BE2C (cell line): ENCODE results near the gene PKD1L1.

Experiments
- DNase-seq: peaks from one replicate; pipeline ENCODE4 v3.0.0-alpha.2; 2020
- H3K27me3 ChIP-seq: fragments of 250-450 bp; sonication (Bioruptor Pico); 2 replicates; pipeline ENCODE4 v1.5.1; 2020; ENCODE audit warnings: mild to moderate bottlenecking
- H3K36me3 ChIP-seq: fragments of 250-450 bp; sonication (Bioruptor Pico); 2 replicates; pipeline ENCODE4 v1.5.1; 2020; ENCODE audit warnings: mild to moderate bottlenecking
- H3K4me1 ChIP-seq: fragments of 250-450 bp; sonication (Bioruptor Pico); 2 replicates; pipeline ENCODE4 v1.5.1; 2020
- H3K4me3 ChIP-seq: 2 replicates; pipeline ENCODE4 v1.5.1; 2011; ENCODE audit warnings: low read depth, low read length
- H3K9me3 ChIP-seq: fragments of 250-450 bp; sonication (Bioruptor Pico); 2 replicates; pipeline ENCODE4 v1.5.1; 2020
- TF ChIP-seq, protein P1 (sequence below): IDR thresholded peaks from 2 replicates; pipeline ENCODE4 v1.5.1; 2012; ENCODE audit warnings: mild to moderate bottlenecking, low read depth, low read length

PKD1L1 gene

GRCh38 chr7:47852330-47853245 is 95.7 kb downstream of the PKD1L1 start:
- no peaks in the 10 kb centered on the region for H3K4me1 ChIP-seq
- H3K4me3 ChIP-seq = no peak overlapping the region
- TF ChIP-seq, protein P1, sequence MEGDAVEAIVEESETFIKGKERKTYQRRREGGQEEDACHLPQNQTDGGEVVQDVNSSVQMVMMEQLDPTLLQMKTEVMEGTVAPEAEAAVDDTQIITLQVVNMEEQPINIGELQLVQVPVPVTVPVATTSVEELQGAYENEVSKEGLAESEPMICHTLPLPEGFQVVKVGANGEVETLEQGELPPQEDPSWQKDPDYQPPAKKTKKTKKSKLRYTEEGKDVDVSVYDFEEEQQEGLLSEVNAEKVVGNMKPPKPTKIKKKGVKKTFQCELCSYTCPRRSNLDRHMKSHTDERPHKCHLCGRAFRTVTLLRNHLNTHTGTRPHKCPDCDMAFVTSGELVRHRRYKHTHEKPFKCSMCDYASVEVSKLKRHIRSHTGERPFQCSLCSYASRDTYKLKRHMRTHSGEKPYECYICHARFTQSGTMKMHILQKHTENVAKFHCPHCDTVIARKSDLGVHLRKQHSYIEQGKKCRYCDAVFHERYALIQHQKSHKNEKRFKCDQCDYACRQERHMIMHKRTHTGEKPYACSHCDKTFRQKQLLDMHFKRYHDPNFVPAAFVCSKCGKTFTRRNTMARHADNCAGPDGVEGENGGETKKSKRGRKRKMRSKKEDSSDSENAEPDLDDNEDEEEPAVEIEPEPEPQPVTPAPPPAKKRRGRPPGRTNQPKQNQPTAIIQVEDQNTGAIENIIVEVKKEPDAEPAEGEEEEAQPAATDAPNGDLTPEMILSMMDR = peak; percentile 50
- H3K36me3 ChIP-seq = no peaks in the 10 kb centered on the region
- DNase-seq = peak; percentile 26
- H3K9me3 ChIP-seq = no peaks in the 10 kb centered on the region
- H3K27me3 ChIP-seq = no peaks in the 10 kb centered on the region

DNA sequence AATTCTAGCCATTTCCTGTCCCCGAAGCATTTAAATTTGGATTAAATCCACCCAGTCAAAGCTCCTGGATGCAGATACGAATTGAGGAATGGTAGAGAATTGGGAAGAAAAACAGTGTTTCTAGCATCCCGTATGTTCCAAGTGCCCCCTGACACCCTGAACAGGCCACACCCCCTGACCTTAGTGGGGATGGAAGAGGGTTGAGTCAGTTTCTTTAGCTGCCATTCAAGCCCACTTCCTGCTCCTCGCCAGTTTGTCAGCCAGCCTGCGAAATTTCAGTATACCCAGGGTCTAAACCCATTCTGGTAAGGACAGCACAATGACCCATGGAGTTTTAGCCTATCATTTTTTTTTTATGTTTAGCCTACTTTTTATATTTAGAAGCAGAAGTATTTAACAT is 101.1 kb downstream of the PKD1L1 start:
- no peaks in the 10 kb centered on the region for H3K4me1 ChIP-seq
- no peaks in the 10 kb centered on the region for H3K9me3 ChIP-seq
- no peaks in the 10 kb centered on the region for H3K36me3 ChIP-seq
- TF ChIP-seq, protein P1 = no peak
- no peaks in the 10 kb centered on the region for H3K27me3 ChIP-seq
- DNase-seq = no peak
- no peak overlapping the region for H3K4me3 ChIP-seq

- TF ChIP-seq, protein P1 = no peak
- Histone ChIP-seq H3K36me3 (no peaks in the 10 kb centered on the region), H3K9me3 (no peaks in the 10 kb centered on the region), H3K4me1 (no peaks in the 10 kb centered on the region), H3K27me3 (no peaks in the 10 kb centered on the region), H3K4me3 (no peak overlapping the region)
- no peak for DNase-seq
These were observed 102.0 kb downstream of the PKD1L1 start for GRCh38 chr7:47846138-47846836.

- Histone ChIP-seq H3K27me3 (no peaks in the 10 kb centered on the region), H3K4me1 (no peaks in the 10 kb centered on the region), H3K36me3 (no peaks in the 10 kb centered on the region), H3K9me3 (no peaks in the 10 kb centered on the region), H3K4me3 (no peak overlapping the region)
- TF ChIP-seq, protein P1 = no peak
- DNase-seq = no peak
These were observed 104.0 kb downstream of the PKD1L1 start for GRCh38 chr7:47844311-47844710.

- TF ChIP-seq, protein P1 = no peak
- Histone ChIP-seq H3K9me3 (no peaks in the 10 kb centered on the region), H3K27me3 (no peaks in the 10 kb centered on the region), H3K4me3 (no peak overlapping the region), H3K36me3 (no peaks in the 10 kb centered on the region), H3K4me1 (no peaks in the 10 kb centered on the region)
- DNase-seq = no peak
These were observed 105.0 kb downstream of the PKD1L1 start for GRCh38 chr7:47843291-47843690.

- TF ChIP-seq, protein P1 = no peak
- no peaks in the 10 kb centered on the region for H3K9me3 ChIP-seq
- H3K4me3 ChIP-seq = no peak overlapping the region
- no peak for DNase-seq
- H3K27me3 ChIP-seq = no peaks in the 10 kb centered on the region
- no peaks in the 10 kb centered on the region for H3K4me1 ChIP-seq
- H3K36me3 ChIP-seq = no peaks in the 10 kb centered on the region
These were observed 108.9 kb downstream of the PKD1L1 start for GRCh38 chr7:47839381-47839780.
